ENCODE data around the gene SLC19A1. TPM values are rescaled to one million over a fixed set of nuclear protein-coding genes. Genes with fewer than 3 reads are reported as not detected.

The SLC19A1 gene
- total RNA-seq, 1 donor from 2014 or later, result 53.3 TPM

DNA sequence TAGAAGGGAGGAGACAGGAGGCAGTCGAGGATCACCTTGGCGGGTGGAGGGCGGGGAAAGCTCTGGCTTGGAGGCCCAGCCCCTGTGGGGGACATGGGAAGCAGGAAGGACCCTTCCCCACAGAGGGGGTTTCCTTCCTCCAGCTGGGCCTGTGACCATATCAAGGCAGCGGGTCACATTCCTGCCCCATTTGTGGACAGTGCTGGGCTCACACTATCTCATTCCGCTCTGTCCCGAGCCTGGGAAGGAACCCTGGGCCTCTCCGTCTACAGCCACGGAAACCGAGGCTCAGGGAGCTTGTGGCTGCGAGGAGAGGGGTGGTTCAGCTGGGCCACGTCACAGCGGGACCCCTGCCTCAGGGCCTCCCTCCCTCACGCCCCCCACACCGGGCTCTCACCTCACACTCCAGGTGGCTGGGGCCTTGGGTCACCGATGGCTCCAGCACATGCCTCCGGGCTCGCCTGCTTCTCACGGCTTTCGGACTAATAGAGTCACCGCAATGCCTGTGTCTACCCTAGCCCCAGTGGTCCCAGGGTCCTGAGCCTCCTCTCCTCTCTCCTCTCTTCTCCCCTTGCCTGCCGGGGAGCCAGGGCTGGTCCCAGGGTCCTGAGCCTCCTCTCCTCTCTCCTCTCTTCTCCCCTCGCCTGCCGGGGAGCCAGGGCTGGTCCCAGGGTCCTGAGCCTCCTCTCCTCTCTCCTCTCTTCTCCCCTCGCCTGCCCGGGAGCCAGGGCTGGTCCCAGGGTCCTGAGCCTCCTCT is 56.4 kb downstream of the SLC19A1 start:
- TF ChIP-seq, protein P1, sequence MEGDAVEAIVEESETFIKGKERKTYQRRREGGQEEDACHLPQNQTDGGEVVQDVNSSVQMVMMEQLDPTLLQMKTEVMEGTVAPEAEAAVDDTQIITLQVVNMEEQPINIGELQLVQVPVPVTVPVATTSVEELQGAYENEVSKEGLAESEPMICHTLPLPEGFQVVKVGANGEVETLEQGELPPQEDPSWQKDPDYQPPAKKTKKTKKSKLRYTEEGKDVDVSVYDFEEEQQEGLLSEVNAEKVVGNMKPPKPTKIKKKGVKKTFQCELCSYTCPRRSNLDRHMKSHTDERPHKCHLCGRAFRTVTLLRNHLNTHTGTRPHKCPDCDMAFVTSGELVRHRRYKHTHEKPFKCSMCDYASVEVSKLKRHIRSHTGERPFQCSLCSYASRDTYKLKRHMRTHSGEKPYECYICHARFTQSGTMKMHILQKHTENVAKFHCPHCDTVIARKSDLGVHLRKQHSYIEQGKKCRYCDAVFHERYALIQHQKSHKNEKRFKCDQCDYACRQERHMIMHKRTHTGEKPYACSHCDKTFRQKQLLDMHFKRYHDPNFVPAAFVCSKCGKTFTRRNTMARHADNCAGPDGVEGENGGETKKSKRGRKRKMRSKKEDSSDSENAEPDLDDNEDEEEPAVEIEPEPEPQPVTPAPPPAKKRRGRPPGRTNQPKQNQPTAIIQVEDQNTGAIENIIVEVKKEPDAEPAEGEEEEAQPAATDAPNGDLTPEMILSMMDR (IDR thresholded peaks at IDR 0.05; ENCODE audit: partially characterized antibody, unreplicated experiment), result no peak
- Mint-ChIP-seq H3K27ac (ENCODE audit: unreplicated experiment) (no peak overlapping the region), H3K9me3 (ENCODE audit: unreplicated experiment) (peaks cover 7% of the 10 kb centered on the region), H3K36me3 (ENCODE audit: unreplicated experiment) (peaks cover 6% of the 10 kb centered on the region), H3K4me3 (ENCODE audit: unreplicated experiment) (no peak overlapping the region), H3K27me3 (ENCODE audit: unreplicated experiment) (peaks cover 15% of the 10 kb centered on the region), H3K4me1 (ENCODE audit: low read depth, unreplicated experiment) (peaks cover 3% of the 10 kb centered on the region)
- DNase-seq, result no peak

DNA sequence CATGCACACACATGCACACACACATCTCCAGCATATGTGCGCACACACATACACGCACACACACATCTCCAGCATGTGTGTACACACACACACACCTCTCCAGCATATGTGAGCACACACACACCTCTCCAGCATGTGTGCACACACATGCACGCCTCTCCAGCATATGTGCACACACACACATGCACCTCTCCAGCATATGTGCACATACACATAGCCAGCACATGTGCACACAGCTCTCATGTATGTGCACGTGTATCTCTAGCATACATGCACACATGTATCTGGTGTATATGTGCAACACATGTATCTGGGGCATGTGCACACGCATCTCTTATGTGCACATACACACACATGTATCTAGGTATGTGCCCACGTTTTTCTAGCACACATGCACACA is 57.9 kb downstream of the SLC19A1 start:
- Mint-ChIP-seq H3K4me1 (ENCODE audit: low read depth, unreplicated experiment) (peaks cover 3% of the 10 kb centered on the region), H3K27ac (ENCODE audit: unreplicated experiment) (peak overlapping the region; percentile 90), H3K36me3 (ENCODE audit: unreplicated experiment) (peaks cover 6% of the 10 kb centered on the region), H3K9me3 (ENCODE audit: unreplicated experiment) (peaks cover 7% of the 10 kb centered on the region), H3K27me3 (ENCODE audit: unreplicated experiment) (peaks cover 15% of the 10 kb centered on the region), H3K4me3 (ENCODE audit: unreplicated experiment) (no peak overlapping the region)
- DNase-seq, result no peak
- TF ChIP-seq, protein P1 (IDR thresholded peaks at IDR 0.05; ENCODE audit: partially characterized antibody, unreplicated experiment), result no peak

DNA sequence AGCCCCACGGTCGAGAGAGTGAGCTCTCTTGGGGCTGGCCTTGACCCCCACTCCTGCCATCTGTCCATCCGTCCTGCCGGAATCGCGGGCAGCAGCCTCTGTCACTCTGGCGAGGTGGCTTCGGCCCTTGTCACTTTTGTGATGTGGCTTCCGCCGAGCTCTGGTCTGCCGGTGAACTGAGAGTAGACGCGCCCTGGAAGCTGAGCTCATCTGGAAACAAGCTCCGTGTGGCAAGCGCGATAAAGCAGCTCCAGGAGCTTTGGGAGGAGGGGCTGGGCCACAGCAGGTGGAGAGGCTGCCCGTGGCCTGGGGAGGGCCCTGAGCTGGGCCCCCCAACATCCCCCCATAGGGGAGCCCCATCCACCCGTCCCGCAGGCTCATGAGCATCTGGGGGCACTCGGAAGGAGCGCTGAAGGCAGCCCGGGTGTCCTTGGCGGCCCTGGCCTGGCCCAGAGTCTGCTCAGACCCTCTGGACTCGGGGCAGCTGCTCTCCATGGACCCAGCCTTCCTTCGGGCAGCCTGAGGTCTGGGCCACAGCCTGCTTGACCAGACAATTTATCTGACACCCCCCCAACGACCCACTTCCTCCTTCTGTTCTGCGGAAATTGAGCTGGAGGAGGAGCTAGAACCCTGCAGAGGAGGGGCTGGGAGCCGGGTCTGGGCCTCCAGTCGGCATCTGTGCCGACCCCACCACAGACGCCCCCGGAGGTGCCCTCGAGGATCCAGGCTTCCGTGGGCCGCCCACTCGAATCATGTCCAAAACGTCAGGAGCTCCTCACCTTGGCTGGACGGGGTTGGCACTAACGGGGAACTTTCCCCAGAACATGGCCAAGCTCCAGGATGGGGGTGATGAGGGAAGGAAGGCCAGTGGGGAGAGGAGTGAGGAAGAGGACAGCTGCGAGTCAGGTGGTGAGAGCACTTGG is 59.1 kb downstream of the SLC19A1 start:
- H3K36me3 Mint-ChIP-seq (ENCODE audit: unreplicated experiment), result peaks cover 6% of the 10 kb centered on the region
- no peak overlapping the region for H3K27ac Mint-ChIP-seq (ENCODE audit: unreplicated experiment)
- TF ChIP-seq, protein P1 (IDR thresholded peaks at IDR 0.05; ENCODE audit: partially characterized antibody, unreplicated experiment), result no peak
- peaks cover 14% of the 10 kb centered on the region for H3K27me3 Mint-ChIP-seq (ENCODE audit: unreplicated experiment)
- DNase-seq, result no peak
- H3K9me3 Mint-ChIP-seq (ENCODE audit: unreplicated experiment), result peaks cover 10% of the 10 kb centered on the region
- H3K4me3 Mint-ChIP-seq (ENCODE audit: unreplicated experiment), result no peak overlapping the region
- peaks cover 6% of the 10 kb centered on the region for H3K4me1 Mint-ChIP-seq (ENCODE audit: low read depth, unreplicated experiment)

DNA sequence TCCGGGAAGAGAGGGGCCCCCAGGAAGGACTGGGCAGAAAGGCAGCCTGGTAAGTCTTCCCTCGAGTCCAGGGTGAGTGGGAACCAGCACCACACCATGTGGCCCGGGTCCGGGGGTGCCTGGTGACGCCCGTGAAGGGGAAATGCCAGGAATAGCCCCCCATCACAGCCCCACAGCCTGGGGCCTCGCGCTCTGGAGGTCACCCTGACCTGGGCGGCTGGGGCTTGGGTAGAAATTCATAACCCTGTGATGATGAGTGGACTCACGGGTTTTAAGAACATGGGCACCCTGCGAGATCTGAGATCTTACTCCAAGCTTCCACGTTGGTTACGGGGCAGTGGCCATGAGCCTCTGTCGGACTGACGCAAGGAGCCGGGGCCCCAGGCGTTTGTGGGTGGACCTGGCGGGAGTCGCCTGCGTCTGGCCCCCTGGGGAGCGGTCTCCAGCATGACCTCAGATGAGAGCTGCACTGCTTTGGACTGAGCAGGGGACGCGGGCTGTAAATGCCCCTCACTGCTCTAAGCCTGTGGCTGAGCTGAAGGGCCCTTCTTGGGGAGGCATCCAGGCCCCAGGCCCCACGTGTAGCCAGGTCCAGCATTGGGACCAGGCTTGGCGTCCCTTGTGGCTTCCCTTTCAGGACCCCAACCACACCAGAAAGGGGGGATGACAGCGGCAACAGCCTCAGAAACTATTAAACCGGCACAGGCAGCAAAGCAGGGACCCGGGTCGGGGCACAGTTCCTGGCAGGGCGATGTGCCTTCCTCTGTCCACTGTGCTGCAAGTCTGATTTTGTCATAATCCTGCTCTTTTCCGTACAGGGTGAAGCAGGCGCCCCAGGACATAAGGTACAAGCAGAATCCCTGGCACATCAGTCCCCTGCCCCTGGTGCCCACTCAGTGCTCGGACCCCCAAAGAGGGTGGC is 60.0 kb downstream of the SLC19A1 start:
- DNase-seq, result no peak
- H3K27ac Mint-ChIP-seq (ENCODE audit: unreplicated experiment), result no peak overlapping the region
- peaks cover 6% of the 10 kb centered on the region for H3K36me3 Mint-ChIP-seq (ENCODE audit: unreplicated experiment)
- peaks cover 14% of the 10 kb centered on the region for H3K27me3 Mint-ChIP-seq (ENCODE audit: unreplicated experiment)
- H3K9me3 Mint-ChIP-seq (ENCODE audit: unreplicated experiment), result peaks cover 10% of the 10 kb centered on the region
- TF ChIP-seq, protein P1 (IDR thresholded peaks at IDR 0.05; ENCODE audit: partially characterized antibody, unreplicated experiment), result no peak
- no peak overlapping the region for H3K4me3 Mint-ChIP-seq (ENCODE audit: unreplicated experiment)
- H3K4me1 Mint-ChIP-seq (ENCODE audit: low read depth, unreplicated experiment), result peaks cover 7% of the 10 kb centered on the region
